GM23338 (cell line): ENCODE data around the gene HK2. TPM values are rescaled to one million over a fixed set of nuclear protein-coding genes. Genes with fewer than 3 reads are reported as not detected.

ENCODE experiments used
- ATAC-seq: fragments of 200-7000 bp; cut with Tn5 transposase; 3 replicates; pipeline ENCODE4 v1.9.1; 2020
- DNase-seq: peaks from one replicate; pipeline ENCODE4 v3.0.0-alpha.2; 2015; ENCODE audit warnings: low spot score
- H2AFZ ChIP-seq: fragments of 200-600 bp; sonication (generic); 2 replicates; pipeline ENCODE4 v1.8.0; 2016; ENCODE audit warnings: antibody characterized with exemption, mild to moderate bottlenecking, moderate library complexity
- H3F3A ChIP-seq: fragments of 200-600 bp; sonication (generic); replicated peaks from 2 replicates; pipeline ENCODE4 v1.8.0; 2017; ENCODE audit warnings: antibody characterized with exemption, mixed run types, low read depth
- H3K27ac ChIP-seq: fragments of 200-600 bp; sonication (generic); 2 replicates; pipeline ENCODE4 v1.6.1; 2016; ENCODE audit warnings: low read depth
- H3K27me3 ChIP-seq: fragments of 200-600 bp; sonication (generic); 2 replicates; pipeline ENCODE4 v1.8.0; 2016; ENCODE audit warnings: mild to moderate bottlenecking, mixed run types, moderate library complexity; ENCODE audit not compliant: insufficient read depth
- H3K36me3 ChIP-seq: fragments of 200-600 bp; sonication (generic); 2 replicates; pipeline ENCODE4 v1.8.0; 2016; ENCODE audit warnings: mild to moderate bottlenecking; ENCODE audit not compliant: insufficient read depth
- H3K4me1 ChIP-seq: fragments of 200-600 bp; sonication (generic); 2 replicates; pipeline ENCODE4 v1.8.0; 2016; ENCODE audit warnings: mild to moderate bottlenecking, moderate library complexity; ENCODE audit not compliant: insufficient read depth
- H3K4me2 ChIP-seq: fragments of 200-600 bp; sonication (generic); 2 replicates; pipeline ENCODE4 v1.7.1; 2017; ENCODE audit warnings: mixed run types
- H3K4me3 ChIP-seq: fragments of 200-600 bp; sonication (generic); 2 replicates; pipeline ENCODE4 v1.6.1; 2016; ENCODE audit warnings: mixed run types
- H3K79me2 ChIP-seq: fragments of 200-600 bp; sonication (generic); replicated peaks from 2 replicates; pipeline ENCODE4 v1.8.0; 2017; ENCODE audit warnings: mild to moderate bottlenecking; ENCODE audit not compliant: insufficient read depth
- H3K9me2 ChIP-seq: fragments of 200-600 bp; sonication (generic); 2 replicates; pipeline ENCODE4 v1.8.0; 2017; ENCODE audit not compliant: insufficient read depth
- H4K20me1 ChIP-seq: fragments of 200-600 bp; sonication (generic); replicated peaks from 2 replicates; pipeline ENCODE4 v1.8.0; 2017; ENCODE audit warnings: mild to moderate bottlenecking; ENCODE audit not compliant: insufficient read depth
- H3K27ac Mint-ChIP-seq: 2 replicates; pipeline ENCODE4 v1.8.0; 2020; ENCODE audit warnings: inconsistent platforms, mild to moderate bottlenecking, moderate library complexity, mixed read lengths
- H3K27me3 Mint-ChIP-seq: 3 replicates; pipeline ENCODE4 v1.8.0; 2022; ENCODE audit warnings: low read depth, mild to moderate bottlenecking, moderate library complexity, mixed read lengths, inconsistent platforms; ENCODE audit not compliant: insufficient read depth, poor library complexity
- H3K36me3 Mint-ChIP-seq: 3 replicates; pipeline ENCODE4 v1.8.0; 2021; ENCODE audit warnings: low read depth, mild to moderate bottlenecking, inconsistent platforms, moderate library complexity, mixed read lengths
- H3K4me1 Mint-ChIP-seq: 3 replicates; pipeline ENCODE4 v1.8.0; 2020; ENCODE audit warnings: mild to moderate bottlenecking, inconsistent platforms, mixed read lengths
- H3K4me3 Mint-ChIP-seq: 3 replicates; pipeline ENCODE4 v1.8.0; 2021; ENCODE audit warnings: moderate library complexity, mild to moderate bottlenecking, inconsistent platforms, mixed read lengths
- H3K9me3 Mint-ChIP-seq: 3 replicates; pipeline ENCODE4 v1.8.0; 2020; ENCODE audit warnings: moderate library complexity, mild to moderate bottlenecking, inconsistent platforms, mixed read lengths
- CREB1 ChIP-seq: fragments of 250-450 bp; sonication (Bioruptor Pico); IDR thresholded peaks from 2 replicates; pipeline ENCODE4 v1.5.0; 2020; ENCODE audit warnings: low read depth, mild to moderate bottlenecking, moderate library complexity
- CTCF ChIP-seq, 2 experiments: fragments of 200-600 bp in 1 of 2; sonication (generic) in 1 of 2; conservative IDR thresholded peaks; 2 replicates each; pipeline versions ENCODE4 v1.5.1 to v1.6.1; 2016 to 2017; ENCODE audit warnings: antibody characterized with exemption in 2 of 2, low read depth in 2 of 2, mild to moderate bottlenecking in 2 of 2, moderate library complexity in 1 of 2
- ETS1 ChIP-seq: IDR thresholded peaks from 2 replicates; pipeline ENCODE4 v1.6.1; 2016; ENCODE audit warnings: antibody characterized with exemption
- EZH2 ChIP-seq: fragments of 200-600 bp; sonication (generic); IDR thresholded peaks from one replicate; pipeline ENCODE4 v1.8.0; 2017; ENCODE audit warnings: antibody characterized with exemption, mild to moderate bottlenecking, low read depth; ENCODE audit not compliant: unreplicated experiment
- EZH2phosphoT487 ChIP-seq: fragments of 200-600 bp; sonication (generic); IDR thresholded peaks from one replicate; pipeline ENCODE4 v1.8.1; 2018; ENCODE audit warnings: antibody characterized with exemption; ENCODE audit not compliant: unreplicated experiment
- JUNB ChIP-seq: IDR thresholded peaks from one replicate; pipeline ENCODE4 v1.6.1; 2016; ENCODE audit warnings: antibody characterized with exemption; ENCODE audit not compliant: unreplicated experiment
- NANOG ChIP-seq: IDR thresholded peaks from 2 replicates; pipeline ENCODE4 v1.6.1; 2016; ENCODE audit warnings: antibody characterized with exemption, borderline replicate concordance
- POLR2AphosphoS5 ChIP-seq: IDR thresholded peaks from 2 replicates; pipeline ENCODE4 v1.6.1; 2016; ENCODE audit warnings: antibody characterized with exemption, low read depth
- REST ChIP-seq: IDR thresholded peaks from one replicate; pipeline ENCODE4 v1.6.1; 2018; ENCODE audit warnings: antibody characterized with exemption; ENCODE audit not compliant: unreplicated experiment
- STAT1 ChIP-seq: IDR thresholded peaks from one replicate; pipeline ENCODE4 v1.6.1; 2016; ENCODE audit warnings: antibody characterized with exemption; ENCODE audit not compliant: unreplicated experiment
- ZNF114 ChIP-seq: fragments of 250-450 bp; sonication (Bioruptor Pico); IDR thresholded peaks from 2 replicates; pipeline ENCODE4 v1.5.0; 2020; ENCODE audit warnings: mild to moderate bottlenecking, moderate library complexity
- ZNF331 ChIP-seq: fragments of 250-450 bp; sonication (Bioruptor Pico); IDR thresholded peaks from 2 replicates; pipeline ENCODE4 v1.5.0; 2020; ENCODE audit warnings: low read depth, mild to moderate bottlenecking, moderate library complexity
- ZNF462 ChIP-seq: fragments of 250-450 bp; sonication (Bioruptor Pico); IDR thresholded peaks from 2 replicates; pipeline ENCODE4 v1.5.0; 2020; ENCODE audit warnings: mild to moderate bottlenecking, moderate library complexity
- polyA plus RNA-seq: library from polyadenylated mRNA; unstranded; fragments of >200 nt; fragmentation: Nextera tagmentation; extraction: Ambion mirVana; gene quantifications from 2 replicates; pipeline ENCODE4 v1.2.1, GENCODE V29; 2016
- total RNA-seq: library from RNA; depleted of rRNA; stranded (reverse); fragments of >200 nt; shearing (Covaris generic); gene quantifications from 2 replicates; pipeline ENCODE4 v1.2.3, GENCODE V29; 2014

The HK2 gene
- total and polyA plus RNA-seq, 2 experiments from 2014 or later = 23.2 to 54.7 TPM

GRCh38 chr2:74860521-74860920 is 26.6 kb downstream of the HK2 start:
- Histone ChIP-seq H3K27ac (no peak overlapping the region), H2AFZ (no peak overlapping the region), H3K27me3 (no peaks in the 10 kb centered on the region), H3F3A (no peaks in the 10 kb centered on the region), H3K36me3 (no peaks in the 10 kb centered on the region; the same call in 1 of the 2 replicates), H3K4me3 (no peak overlapping the region), H3K4me2 (no peak overlapping the region), H3K4me1 (peaks cover 18% of the 10 kb centered on the region), H3K9me2 (no peaks in the 10 kb centered on the region; the same call in 1 of the 2 replicates), H4K20me1 (peaks cover 20% of the 10 kb centered on the region), H3K79me2 (peaks cover 80% of the 10 kb centered on the region)
- Mint-ChIP-seq H3K36me3 (peaks cover 28% of the 10 kb centered on the region), H3K27ac (no peak overlapping the region; the same call in 1 of the 2 replicates), H3K9me3 (no peaks in the 10 kb centered on the region), H3K4me1 (peaks cover 41% of the 10 kb centered on the region), H3K4me3 (no peak overlapping the region), H3K27me3 (peaks cover 1% of the 10 kb centered on the region)
- ATAC-seq = no peak
- TF ChIP-seq CTCF (conservative IDR thresholded peaks at IDR 0.05; ENCODE audit: low read depth in 2 of 2) = no peak
- TF ChIP-seq JUNB = no peak
- no peak for TF ChIP-seq EZH2phosphoT487
- TF ChIP-seq EZH2 = no peak
- no peak for TF ChIP-seq NANOG
- TF ChIP-seq POLR2AphosphoS5 = no peak
- no peak for TF ChIP-seq ZNF114 (CRISPR knock-in tag)
- no peak for TF ChIP-seq REST
- no peak for TF ChIP-seq ZNF331
- TF ChIP-seq CREB1 (CRISPR knock-in tag) = no peak
- no peak for TF ChIP-seq STAT1
- TF ChIP-seq ETS1 = no peak
- TF ChIP-seq ZNF462 = no peak
- no peak for DNase-seq
